ENCODE measurements around the gene GALNT15.

GALNT15 gene

DNA sequence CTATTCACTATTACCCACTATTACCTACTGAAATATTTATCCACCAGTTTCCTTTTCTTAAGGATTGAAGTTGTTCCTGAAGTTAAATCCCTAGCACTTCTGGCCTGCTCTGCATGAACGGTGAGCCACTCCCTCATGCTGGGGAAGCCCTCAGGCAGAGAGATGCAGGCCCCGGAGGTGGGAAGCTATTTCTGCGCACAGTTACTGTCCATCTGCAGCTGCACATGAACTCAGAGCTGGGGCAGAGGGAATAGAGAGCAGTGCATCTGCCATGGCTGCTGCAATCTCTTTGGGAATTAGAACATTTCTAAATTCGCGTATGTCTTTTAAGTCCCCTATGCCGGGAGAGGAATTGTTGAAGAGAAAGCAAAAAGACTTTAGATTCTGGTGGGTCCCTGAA lies 6.3 kb upstream of the GALNT15 start:
- DNase-seq = no peak

GRCh38 chr3:16171009-16171408 lies 3.5 kb upstream of the GALNT15 start:
- DNase-seq = no peak

DNA sequence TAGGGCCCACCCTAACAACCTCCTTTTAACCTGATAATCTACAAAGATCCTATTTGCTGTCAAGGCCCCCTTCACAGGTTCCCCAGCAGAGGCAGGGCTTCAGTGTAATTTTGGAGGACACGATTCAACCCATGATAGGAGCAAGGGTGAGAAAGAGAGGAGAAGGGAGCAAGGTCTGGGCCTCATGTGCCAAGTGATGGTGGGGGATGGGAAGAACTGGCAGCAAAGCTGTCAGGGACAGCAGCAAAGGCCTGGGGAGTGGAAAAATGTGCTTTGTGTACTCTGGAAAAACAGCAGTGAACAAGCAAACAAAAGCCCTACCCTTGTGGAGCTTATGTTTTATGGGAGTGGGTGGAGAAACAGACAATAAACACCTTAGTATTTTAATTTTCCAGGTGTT lies 2.7 kb upstream of the GALNT15 start:
- DNase-seq = no peak

DNA sequence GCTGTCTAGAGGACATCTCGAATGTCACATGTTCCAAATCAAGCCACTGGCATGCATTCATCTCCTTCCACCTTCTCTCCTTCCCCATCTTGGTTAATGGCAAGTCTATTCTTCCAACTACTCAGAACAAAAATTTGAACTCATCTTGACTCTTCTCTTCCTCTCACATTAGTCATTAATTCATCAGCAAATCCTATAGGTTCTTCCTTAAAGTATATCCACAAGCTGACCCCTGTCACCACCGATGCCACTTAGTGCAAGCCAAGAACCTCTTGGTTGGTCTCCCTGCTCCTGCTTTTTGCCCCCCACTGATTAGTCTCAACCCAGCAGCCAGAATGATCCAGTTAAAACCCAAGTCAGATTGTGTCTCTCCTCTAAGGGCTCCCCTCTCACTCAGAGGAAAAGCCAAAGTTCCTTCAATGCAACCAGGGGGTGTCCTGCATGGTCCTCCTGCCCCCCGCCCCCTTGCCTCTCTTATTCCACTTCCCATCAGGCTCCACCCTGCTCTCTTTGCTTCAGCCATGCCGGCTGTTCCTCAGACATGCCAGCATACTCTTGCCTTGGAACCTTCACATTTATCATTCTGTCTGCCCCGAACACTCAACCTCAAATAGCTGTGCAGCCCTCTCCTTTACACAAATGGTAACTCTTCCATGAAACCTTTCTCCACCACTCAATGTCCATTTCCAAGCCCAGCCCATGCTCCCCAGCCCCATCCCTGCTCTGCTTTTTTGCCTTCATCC lies 1.0 kb upstream of the GALNT15 start:
- DNase-seq = no peak

DNA sequence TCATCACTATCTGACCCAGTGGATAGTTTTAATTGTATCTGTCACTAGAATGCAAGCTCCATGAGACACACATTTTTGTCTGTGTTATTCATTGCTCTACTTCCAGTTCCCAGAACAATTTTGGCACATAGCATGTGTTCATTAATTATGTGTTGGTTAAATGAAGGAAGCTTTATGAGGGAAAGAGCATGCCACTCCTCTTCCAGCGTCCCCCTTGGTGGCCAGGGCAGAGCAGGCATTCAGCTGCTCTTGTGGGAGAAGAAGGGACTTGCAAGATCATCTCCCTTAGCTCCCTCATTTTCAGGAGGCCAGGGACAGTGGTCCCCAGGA lies 489 bp upstream of the GALNT15 start:
- no peak for DNase-seq

GRCh38 chr3:16174976-16175901 lies 759 bp downstream of the GALNT15 start:
- no peak for DNase-seq

DNA sequence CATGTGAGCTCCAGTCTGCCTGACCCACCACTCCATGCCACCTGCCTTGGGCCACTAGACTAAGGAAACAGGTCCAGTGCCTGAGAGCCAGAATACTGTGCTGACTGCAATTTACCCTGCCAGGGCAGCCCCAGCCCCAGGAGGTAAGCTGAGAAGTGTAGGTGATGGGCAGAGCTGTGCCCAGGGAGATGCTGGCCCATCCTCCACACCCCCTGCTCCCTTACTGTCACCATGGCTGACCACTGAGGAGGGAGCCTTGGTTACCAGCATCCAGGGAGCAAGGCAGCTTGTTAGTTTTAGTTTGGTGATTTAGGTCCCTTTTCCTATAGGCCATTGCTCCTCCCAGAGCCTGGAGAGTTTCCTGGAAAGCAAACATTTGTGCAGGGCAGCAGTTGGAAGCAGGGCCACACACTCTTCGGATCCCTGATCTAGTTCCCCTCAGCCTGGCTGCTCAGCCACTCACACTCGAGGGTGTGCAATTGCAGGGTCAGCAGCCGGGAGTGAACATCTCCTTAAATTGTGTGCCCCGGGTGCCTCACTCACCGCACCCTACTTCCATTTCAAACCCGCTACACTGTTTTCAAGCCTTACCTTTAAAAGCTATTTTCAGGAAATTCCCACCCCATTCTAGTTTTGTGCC lies 2.0 kb downstream of the GALNT15 start:
- DNase-seq = no peak

- no peak for DNase-seq
Measured at GRCh38 chr3:16177382-16177781, 2.9 kb downstream of the GALNT15 start.

GRCh38 chr3:16177962-16178627 lies 3.6 kb downstream of the GALNT15 start:
- peak; percentile 56 for DNase-seq

DNA sequence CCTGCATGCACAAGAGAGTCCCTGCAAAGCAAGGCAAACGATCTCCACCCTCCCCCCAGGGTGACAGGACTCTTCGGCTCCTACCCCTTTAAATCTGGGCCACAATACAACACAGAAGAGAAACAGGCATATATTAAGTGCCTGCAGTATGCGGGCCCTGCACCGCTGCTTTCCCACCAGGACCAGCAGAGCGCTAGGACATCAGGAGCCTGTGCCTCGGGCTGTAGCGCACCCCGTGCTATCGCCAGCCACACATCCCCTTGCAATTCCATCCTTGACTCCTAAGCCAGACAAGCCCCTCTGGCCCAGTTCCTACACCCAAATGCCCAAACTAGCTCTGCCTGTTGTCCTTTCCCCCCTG lies 4.1 kb downstream of the GALNT15 start:
- DNase-seq = no peak

GRCh38 chr3:16179261-16179660 lies 4.8 kb downstream of the GALNT15 start:
- no peak for DNase-seq

GRCh38 chr3:16179771-16180736 lies 5.6 kb downstream of the GALNT15 start:
- DNase-seq = no peak

DNA sequence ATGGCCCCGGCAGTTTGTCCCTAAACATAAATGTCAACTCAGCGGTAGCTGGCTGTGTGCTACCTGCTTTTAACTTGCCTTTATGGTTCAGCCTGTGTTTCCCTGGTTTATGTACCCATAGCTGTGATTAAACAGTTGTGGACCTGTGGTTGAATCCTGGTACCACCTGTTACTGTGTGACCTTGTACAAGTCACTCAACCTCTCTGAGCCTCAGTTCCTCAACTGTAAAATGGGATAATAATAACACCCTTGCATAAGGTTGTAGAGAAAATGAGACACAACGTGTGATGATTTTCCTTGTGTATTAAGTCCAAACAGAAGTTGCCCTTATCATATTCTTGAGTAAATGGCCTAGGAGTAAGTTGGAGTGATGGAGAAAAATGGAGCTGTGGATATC lies 6.3 kb downstream of the GALNT15 start:
- no peak for DNase-seq

DNA sequence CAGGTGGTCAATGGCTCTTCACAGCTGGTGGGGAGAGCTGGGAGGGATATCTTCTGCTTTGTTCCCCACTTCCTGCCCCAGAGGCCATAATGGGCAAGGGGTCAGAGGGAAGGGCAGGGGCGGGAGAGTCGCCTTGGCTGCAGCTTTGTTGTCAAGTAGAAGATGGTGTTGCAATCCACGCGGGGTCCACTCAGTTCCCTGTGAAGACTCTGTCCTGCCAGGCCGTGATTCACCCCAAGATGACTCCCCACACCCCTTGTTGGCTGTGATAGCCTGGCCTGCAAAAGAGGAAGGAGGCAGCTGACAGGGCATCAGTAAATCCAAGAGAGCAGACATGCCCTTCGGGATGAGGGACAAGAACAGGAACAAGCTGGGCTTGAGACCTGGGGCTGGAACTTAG lies 6.9 kb downstream of the GALNT15 start:
- no peak for DNase-seq

GRCh38 chr3:16182183-16182582 lies 7.7 kb downstream of the GALNT15 start:
- DNase-seq = no peak

- DNase-seq = no peak
Measured at GRCh38 chr3:16182612-16183011, 8.1 kb downstream of the GALNT15 start.

DNA sequence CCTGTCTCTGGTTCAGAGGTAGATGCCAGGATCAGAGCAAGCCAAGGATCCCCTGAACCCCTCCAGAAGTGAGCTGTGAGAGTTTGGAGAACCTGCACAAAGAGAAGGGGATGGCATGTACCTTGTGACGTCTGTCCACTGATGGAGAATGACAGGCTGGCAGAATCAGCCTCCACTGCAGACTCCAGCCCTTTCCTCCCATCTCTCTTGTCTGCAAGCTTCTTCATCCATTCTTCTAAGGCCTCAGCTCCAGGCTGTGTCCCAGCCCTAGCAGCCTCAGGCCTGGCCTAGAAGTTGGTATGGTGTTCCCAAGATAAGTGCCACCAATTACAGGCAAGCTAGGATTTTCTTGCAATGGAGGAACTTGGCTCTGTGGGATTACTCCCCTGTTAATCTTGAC lies 8.6 kb downstream of the GALNT15 start:
- DNase-seq = no peak

DNA sequence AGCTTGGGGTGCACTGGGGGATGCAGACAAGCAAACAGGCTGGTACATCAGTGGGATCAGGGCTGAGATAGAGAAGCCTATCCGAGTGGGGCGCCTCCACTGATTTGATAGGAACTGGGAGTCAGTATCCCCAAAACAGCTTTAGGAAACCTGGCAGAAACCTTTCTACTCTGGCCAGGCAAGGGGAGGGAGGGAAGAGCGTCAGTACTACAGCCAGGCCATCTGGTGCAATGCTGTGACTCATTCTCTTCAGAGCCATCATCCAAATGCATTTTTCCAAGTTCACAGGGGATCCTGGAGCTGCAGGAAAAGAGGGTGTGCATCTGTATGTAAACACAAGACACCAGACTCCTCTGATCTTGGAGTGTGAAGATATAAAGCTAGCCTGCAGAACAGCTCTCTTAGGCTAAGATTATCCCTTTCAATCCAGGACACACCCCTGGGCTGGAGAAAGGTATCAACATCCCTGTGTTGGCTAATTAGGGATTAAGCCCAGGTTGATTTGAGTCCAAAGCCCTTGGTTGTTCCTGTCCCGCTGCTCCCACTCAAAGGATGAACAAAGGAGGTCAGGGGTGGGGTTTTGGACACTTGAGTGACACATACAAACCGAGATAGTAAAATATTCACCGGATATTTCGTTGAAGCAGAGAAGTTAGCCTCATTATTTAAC lies 9.3 kb downstream of the GALNT15 start:
- DNase-seq = no peak

DNA sequence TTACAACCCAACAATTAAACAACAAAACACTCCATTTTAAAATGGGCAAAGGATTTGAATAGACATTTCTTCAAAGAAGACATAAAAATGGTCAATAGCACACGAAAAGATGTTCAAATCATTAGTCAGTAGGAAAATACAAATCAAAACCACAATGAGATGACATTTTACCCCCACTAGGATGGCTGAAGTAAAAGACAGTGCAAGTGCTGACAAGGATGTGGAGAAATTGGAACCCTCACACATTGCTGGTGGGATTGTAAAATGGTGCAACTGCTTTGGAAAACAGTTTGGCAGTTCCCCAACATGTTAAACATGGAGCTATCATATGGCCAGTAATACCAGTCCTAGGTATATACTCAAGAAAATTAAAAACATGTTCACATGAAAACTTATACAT lies 11.6 kb downstream of the GALNT15 start:
- DNase-seq = no peak

DNA sequence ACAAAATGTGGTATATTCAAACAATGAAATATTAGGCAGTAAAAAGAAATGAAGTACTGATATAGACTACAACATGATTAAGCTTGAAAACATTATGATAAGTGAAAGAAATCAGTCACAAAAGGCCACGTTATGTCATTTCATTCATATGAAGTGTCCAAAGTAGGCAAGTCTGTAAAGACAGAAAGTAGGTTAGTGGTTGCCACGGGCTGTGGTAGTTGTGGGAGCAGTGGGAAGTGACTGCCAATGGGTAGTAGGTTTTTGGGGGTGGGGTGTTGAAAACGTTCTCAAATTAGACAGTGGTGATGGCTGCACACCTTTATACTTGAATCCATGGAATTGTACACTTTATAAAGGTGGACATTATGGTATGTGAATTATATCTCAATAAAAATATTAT lies 12.1 kb downstream of the GALNT15 start:
- DNase-seq = no peak

DNA sequence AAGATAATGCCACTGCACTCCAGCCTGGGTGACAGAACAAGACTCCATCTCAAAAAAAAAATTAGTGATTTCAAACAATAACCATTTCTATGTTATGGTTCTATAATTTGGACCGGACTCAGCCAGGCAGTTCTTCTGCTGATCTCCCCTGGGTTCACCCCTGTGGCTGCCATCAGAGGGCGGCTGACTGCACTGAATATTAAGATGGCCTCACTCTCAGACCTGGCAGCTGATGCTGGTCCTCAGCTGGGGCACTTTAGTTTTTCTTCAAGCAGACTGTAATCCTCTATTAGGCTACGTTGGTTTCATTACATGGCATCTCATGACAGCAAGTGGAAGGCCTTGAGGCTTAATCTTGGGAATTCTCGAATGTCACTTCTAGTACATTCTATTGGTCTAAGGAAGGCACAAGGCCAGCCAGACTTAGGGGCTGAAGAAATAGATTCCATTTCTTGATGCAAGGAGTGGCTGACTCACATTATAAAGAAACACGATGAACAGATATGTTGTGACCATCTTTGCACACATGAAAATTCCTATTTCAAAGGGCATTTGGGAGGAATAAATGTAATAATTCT lies 12.8 kb downstream of the GALNT15 start:
- DNase-seq = no peak

Measured in CD4-positive, alpha-beta T cell treated with Interleukin-12 subunit alpha and Interleukin-12 subunit beta, for 1 hour (primary cell).